Omental fat pad (tissue), 4 donors: ENCODE data around the gene RIMKLB. TPM values are rescaled to one million over a fixed set of nuclear protein-coding genes. Genes with fewer than 3 reads are reported as not detected.
"Not testable (repeated sequence)": the region's sequence is repeated elsewhere in the genome, so short reads cannot be mapped to it uniquely, and the experiment has no call there.

Source experiments
- ATAC-seq: fragments of 150-250 bp; one replicate; pipeline ENCODE4 v1.9.1; 2016; ENCODE audit warnings: mild to moderate bottlenecking, moderate library complexity; ENCODE audit not compliant: low FRiP score
- DNase-seq: peaks from one replicate; pipeline ENCODE4 v3.0.0-alpha.2; 2019; ENCODE audit warnings: low spot score
- total RNA-seq, 4 donors: library from RNA; depleted of rRNA; stranded (reverse); fragments of >200 nt; gene quantifications; one replicate each; pipeline ENCODE4 v1.1.0, GENCODE V29; 2016
- TF ChIP-seq, protein P1 (sequence below), 3 donors: fragments of 450-650 bp; IDR thresholded peaks; one replicate each; pipeline ENCODE4 v1.5.1; 2016 to 2017; ENCODE audit warnings: antibody characterized with exemption in 3 of 3, mild to moderate bottlenecking in 3 of 3, moderate library complexity in 2 of 3

RIMKLB gene
- total RNA-seq, 4 donors from 2014 or later, result 53.9 to 202 (median 62.6) TPM

DNA sequence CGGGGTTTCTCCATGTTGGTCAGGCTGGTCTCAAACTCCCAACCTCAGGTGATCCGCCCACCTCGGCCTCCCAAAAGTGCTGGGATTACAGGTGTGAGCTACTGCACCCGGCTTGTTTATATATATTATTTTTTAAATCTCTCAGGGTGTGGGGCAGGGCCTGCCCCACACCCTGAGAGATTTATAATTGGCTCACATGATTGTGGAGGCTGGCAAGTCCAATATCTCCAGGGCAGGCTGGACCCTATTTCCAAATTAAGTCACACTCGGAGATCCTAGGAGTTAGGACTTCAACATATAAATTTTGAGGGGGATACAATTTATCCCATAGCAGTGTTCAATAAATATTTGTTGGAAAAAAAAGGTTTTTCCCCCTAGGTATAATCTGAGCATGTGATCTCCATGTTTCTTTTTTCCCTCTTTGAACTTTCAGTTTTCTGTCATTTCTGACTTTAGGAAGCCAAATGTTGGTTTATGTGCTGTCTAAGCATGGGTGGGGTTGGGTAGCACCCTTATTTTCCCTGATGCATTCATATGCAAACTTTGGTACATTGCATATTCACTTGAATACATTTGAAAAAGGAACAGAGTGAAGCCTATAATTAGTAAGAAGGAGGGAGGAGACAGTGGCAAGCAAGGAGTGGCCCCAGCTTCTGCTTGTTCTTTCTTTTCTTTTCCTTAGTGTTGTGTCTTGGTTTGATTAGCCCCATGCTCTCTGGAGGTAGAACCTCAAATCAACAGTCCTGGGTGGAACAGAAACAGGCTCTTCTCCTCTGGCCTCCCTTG is 116.0 kb downstream of the RIMKLB start:
- TF ChIP-seq, protein P1, sequence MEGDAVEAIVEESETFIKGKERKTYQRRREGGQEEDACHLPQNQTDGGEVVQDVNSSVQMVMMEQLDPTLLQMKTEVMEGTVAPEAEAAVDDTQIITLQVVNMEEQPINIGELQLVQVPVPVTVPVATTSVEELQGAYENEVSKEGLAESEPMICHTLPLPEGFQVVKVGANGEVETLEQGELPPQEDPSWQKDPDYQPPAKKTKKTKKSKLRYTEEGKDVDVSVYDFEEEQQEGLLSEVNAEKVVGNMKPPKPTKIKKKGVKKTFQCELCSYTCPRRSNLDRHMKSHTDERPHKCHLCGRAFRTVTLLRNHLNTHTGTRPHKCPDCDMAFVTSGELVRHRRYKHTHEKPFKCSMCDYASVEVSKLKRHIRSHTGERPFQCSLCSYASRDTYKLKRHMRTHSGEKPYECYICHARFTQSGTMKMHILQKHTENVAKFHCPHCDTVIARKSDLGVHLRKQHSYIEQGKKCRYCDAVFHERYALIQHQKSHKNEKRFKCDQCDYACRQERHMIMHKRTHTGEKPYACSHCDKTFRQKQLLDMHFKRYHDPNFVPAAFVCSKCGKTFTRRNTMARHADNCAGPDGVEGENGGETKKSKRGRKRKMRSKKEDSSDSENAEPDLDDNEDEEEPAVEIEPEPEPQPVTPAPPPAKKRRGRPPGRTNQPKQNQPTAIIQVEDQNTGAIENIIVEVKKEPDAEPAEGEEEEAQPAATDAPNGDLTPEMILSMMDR (IDR thresholded peaks at IDR 0.05), result no peak
- ATAC-seq, result no peak
- DNase-seq, result no peak

DNA sequence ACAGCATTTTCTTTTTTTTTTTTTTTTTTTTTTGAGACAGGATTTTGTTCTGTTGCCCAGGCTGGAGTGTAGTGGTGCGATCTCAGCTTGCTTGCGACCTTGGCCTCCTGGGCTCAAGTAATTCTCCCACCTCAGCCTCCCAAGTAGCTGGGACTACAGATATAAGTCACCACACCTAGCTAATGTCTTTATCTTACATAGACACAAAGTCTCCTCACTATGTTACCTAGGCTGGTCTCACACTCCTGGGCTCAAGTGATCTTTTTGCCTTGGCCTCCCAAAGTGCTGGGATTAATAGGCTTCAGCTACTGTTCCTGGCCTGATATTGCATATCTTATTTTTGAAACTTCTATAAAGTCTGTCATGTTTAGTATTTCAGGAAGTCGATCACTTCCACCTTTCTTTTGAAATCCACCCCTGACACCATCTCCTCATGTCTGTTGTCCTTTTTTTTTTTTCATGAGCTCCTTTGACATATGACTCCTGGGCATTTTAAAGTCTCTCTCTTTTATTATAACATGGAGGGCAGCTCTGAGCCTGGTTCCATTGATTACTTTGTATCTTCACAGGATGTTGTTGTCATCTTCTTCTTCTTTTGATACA is 118.8 kb downstream of the RIMKLB start:
- ATAC-seq (no peak), DNase-seq (no peak)
- TF ChIP-seq, protein P1 (IDR thresholded peaks at IDR 0.05), result no peak

DNA sequence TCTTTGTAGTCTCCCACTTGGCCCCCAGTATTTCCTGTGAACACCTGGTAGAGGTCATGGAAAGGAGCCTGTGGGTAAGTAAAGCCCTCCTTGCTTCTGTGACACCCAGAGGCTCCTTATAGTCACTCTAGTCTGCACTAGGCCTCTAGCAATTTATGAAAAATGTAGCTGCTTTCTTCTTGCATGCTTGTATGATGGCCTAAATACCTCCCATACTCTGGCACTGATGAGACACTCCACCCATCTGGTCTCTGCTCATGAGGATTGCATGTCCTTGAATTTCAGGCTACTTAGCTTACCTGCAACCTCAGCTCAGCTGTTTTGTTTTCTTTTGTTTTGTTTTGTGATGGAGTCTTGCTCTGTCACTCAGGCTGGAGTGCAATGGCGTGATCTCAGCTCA is 120.1 kb downstream of the RIMKLB start:
- TF ChIP-seq, protein P1 (IDR thresholded peaks at IDR 0.05), result no peak
- ATAC-seq (no peak), DNase-seq (no peak)

DNA sequence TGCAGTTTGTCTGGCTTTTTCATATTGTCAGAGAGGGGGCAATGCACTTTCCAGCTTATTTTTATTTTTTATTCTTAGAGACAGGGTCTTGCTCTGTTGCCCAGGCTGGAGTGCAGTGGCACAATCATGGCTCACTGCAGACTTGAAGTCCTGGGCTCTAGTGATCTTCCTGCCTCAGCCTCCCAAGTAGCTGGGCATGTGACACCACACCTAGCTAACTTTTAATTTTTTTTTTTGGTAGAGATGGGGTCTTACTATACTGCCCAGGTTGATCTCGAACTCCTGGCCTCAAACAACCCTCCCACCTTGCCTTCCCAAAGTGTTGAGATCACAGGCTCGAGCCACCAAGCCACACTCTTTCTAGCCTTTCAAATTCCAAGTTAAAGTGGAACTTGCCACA is 120.7 kb downstream of the RIMKLB start:
- no peak for ATAC-seq
- TF ChIP-seq, protein P1 (IDR thresholded peaks at IDR 0.05), result no peak
- no peak for DNase-seq

DNA sequence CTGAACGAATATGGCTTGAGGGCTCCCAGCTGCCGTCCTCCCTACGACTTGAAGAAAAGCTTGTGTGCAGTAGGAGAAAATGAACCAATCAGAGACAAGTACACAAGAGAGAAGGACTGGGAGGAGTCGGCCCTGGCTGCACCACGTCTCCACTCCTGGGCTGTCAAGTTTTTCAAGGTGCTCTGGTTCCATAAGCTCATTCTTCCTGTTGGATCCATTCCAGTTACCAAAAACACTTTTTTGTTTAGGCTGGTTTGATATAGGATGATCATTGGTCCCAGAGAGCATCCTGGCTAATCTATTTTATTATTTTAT is 121.8 kb downstream of the RIMKLB start:
- DNase-seq (no peak), ATAC-seq (no peak)
- TF ChIP-seq, protein P1 (IDR thresholded peaks at IDR 0.05), result no peak

DNA sequence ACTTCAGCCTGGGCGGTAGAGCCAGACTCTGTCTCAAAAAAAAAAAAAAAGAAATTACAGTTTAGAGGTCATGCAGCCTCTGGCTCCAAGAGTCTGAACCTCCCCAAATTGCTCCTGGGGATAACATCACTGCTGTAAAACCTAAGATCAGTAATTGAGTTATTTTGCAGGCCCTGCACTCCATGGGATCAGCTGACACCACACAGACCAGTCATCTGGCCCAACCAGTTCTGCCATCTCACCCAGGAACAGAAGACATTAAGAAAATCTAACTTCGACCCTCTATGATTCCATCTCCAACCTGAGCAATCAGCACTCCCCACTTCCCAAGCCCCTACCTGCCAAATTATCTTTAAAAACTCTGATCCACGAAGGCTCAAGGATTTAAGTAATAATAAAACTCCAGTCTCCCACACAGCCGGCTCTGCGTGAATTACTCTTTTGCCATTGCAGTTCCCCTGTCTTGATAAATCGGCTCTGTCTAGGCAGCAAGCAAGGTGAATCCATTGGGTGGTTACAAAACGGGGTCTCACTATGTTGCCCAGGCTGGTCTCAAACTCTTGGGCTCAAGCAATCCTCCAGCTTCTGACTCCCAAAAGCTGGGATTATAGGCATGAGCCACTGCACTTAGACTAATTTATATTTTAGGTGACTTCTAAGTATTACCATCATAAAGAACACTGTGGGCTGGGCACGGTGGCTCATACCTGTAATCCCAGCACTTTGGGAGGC is 123.1 kb downstream of the RIMKLB start:
- not testable (repeated sequence) for DNase-seq, ATAC-seq

DNA sequence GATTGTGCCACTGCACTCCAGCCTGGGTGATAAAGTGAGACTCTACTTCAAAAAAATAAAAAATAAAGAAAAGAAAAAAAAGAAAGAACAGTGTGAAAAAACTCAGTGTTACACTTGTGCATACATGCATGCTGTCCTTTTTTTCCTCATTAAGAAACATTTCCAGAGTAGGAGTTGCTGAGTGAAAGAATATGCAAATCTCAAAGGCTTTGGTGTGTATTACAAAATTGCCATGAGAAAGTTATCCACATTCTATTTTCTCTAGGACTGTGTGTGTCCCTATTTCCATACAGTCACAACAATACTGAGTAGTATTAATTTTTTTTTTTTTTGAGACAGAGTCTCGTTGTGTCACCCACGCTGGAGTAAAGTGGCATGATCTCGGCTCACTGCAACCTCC is 123.8 kb downstream of the RIMKLB start:
- TF ChIP-seq, protein P1 (IDR thresholded peaks at IDR 0.05), result no peak
- no peak for DNase-seq
- ATAC-seq, result no peak
